Measurements from ENCODE around the gene MRPL14. TPM values are rescaled to one million over a fixed set of nuclear protein-coding genes. Genes with fewer than 3 reads are reported as not detected.

MRPL14 gene
- total RNA-seq, 2 donors from 2014 or later = 44.1 to 45.9 TPM

DNA sequence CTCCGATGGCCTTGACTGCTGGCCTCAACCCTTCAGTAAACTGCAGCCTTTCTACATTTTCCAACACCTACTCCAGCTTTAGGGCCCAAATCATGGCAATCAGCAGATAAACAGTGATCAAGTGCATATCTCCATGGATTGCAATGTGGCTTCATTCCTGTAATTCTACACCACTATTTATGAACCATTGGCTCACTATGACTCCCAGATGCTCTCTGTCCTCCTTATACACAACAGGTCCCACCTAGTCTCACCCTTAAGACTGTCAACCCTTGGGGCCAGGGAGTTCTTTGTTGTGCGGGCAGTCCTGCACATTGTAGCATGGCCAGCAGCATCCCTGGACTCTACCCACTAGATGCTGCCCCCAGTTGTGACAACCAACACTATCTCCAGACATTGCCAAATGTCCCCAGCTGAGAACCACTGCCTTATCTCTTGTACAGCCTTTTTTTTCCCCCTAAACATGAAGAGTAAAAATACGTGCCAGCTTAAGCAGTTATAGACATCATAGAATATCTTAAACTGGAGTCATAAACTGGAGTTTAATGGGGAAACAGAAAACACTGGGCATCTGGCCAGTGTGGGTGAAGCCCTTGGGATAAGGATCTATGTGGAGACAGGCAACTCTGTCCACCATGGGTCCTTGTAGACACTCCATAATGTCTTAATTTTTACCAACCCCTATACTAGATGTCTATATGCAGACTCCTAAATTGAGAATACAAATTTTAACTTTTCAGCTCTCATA lies 21.1 kb downstream of the MRPL14 start:
- Histone ChIP-seq H3K4me1 (peaks cover 0 to 64% of the 10 kb centered on the region in 2 donors), H3K4me3 (no peak overlapping the region), H3K9me3 (no peaks in the 10 kb centered on the region), H3K27ac (peak overlapping the region in 1 of 2 donors; percentile 18), H3K36me3 (peaks cover 16% of the 10 kb centered on the region), H3K27me3 (no peaks in the 10 kb centered on the region)
- no peak for DNase-seq (ENCODE audit: low spot score)
- TF ChIP-seq CTCF (IDR thresholded peaks at IDR 0.05) = no peak

GRCh38 chr6:44105146-44105545 lies 22.1 kb downstream of the MRPL14 start:
- no peaks in the 10 kb centered on the region for H3K27me3 ChIP-seq
- H3K4me1 ChIP-seq = peaks cover 0 to 67% of the 10 kb centered on the region in 2 donors

GRCh38 chr6:44104481-44105021 lies 22.7 kb downstream of the MRPL14 start:
- H3K27ac ChIP-seq = peak overlapping the region; percentile 2 to 19
- TF ChIP-seq CTCF (IDR thresholded peaks at IDR 0.05) = no peak
- no peaks in the 10 kb centered on the region for H3K27me3 ChIP-seq
- no peak overlapping the region for H3K4me3 ChIP-seq
- DNase-seq (ENCODE audit: low spot score) = no peak
- H3K9me3 ChIP-seq = no peaks in the 10 kb centered on the region
- peaks cover 11% of the 10 kb centered on the region for H3K36me3 ChIP-seq
- peaks cover 0 to 64% of the 10 kb centered on the region in 2 donors for H3K4me1 ChIP-seq

More at GRCh38 chr6:44105146-44105545, 22.1 kb downstream of the MRPL14 start:
- H3K36me3 ChIP-seq = peaks cover 11% of the 10 kb centered on the region
- no peak for TF ChIP-seq CTCF (IDR thresholded peaks at IDR 0.05)
- no peaks in the 10 kb centered on the region for H3K9me3 ChIP-seq
- H3K4me3 ChIP-seq = no peak overlapping the region
- H3K27ac ChIP-seq = peak overlapping the region; percentile 2 to 19
- no peak for DNase-seq (ENCODE audit: low spot score)

- no peak overlapping the region for H3K4me3 ChIP-seq
- no peaks in the 10 kb centered on the region for H3K27me3 ChIP-seq
- no peak overlapping the region for H3K27ac ChIP-seq
- no peak for TF ChIP-seq CTCF (IDR thresholded peaks at IDR 0.05)
- no peaks in the 10 kb centered on the region for H3K9me3 ChIP-seq
- peaks cover 0 to 47% of the 10 kb centered on the region in 2 donors for H3K4me1 ChIP-seq
- DNase-seq (ENCODE audit: low spot score) = no peak
- peaks cover 11% of the 10 kb centered on the region for H3K36me3 ChIP-seq
Measured at GRCh38 chr6:44102527-44102926, 24.7 kb downstream of the MRPL14 start.

- TF ChIP-seq CTCF (IDR thresholded peaks at IDR 0.05) = no peak
- Histone ChIP-seq H3K4me3 (no peak overlapping the region), H3K4me1 (peaks cover 0 to 45% of the 10 kb centered on the region in 2 donors), H3K27ac (no peak overlapping the region), H3K9me3 (no peaks in the 10 kb centered on the region), H3K27me3 (no peaks in the 10 kb centered on the region), H3K36me3 (peaks cover 11% of the 10 kb centered on the region)
- no peak for DNase-seq (ENCODE audit: low spot score)
Measured at GRCh38 chr6:44101832-44102231, 25.4 kb downstream of the MRPL14 start.
